ENCODE results near the gene TRMT112. TPM values are rescaled to one million over a fixed set of nuclear protein-coding genes. Genes with fewer than 3 reads are reported as not detected.

The TRMT112 gene
- total RNA-seq, 1 experiment from 2014 or later: 341 TPM

GRCh38 chr11:64349025-64349387 is 31.6 kb upstream of the TRMT112 start:
- H3K9me3 ChIP-seq (ENCODE audit: control insufficient read depth, insufficient read depth, low read depth, low read length): no peaks in the 10 kb centered on the region
- POLR2A ChIA-PET: no interaction called here
- no peaks in the 10 kb centered on the region for H3K36me3 ChIP-seq (ENCODE audit: control insufficient read depth, insufficient read depth, low read length)
- ATAC-seq (no peak), DNase-seq (ENCODE audit: low read depth, low spot score) (no peak)
- no peak overlapping the region for H3K4me3 ChIP-seq (ENCODE audit: low read depth in 2 of 2, low read length in 2 of 2)
- in situ Hi-C loops (cut with HindIII; ENCODE audit: low pct_unique_long_range_greater_than_20kb, low sequenced_read_pairs) (no loop called here), intact Hi-C loops (cut with micrococcal nuclease; ENCODE audit: unreplicated experiment) (no loop called here)
- TF ChIP-seq REST (IDR thresholded peaks at IDR 0.05; ENCODE audit: insufficient read depth in 1 of 2, low read depth in 2 of 2, low read length in 1 of 2) (no peak), SIN3A (IDR thresholded peaks at IDR 0.05; ENCODE audit: borderline replicate concordance, insufficient read depth, low read depth, low read length) (no peak), TCF7L2 (IDR thresholded peaks at IDR 0.05; ENCODE audit: low read depth, low read length) (no peak), CTCF (IDR thresholded peaks at IDR 0.05) (no peak), POLR2AphosphoS5 (IDR thresholded peaks at IDR 0.05; ENCODE audit: low read depth, low read length) (no peak)
- H3K27me3 ChIP-seq (ENCODE audit: control insufficient read depth, insufficient read depth, low read length): no peaks in the 10 kb centered on the region
- no TSS peak for BruUV-seq (replicated peaks)
- H3K27ac ChIP-seq (ENCODE audit: low read length): no peak overlapping the region
- CTCF ChIA-PET: interaction anchor here (0.5 to 1.3 kb wide), 3 partner anchors 17 to 67 kb away, joined by 3 to 6 read pairs (median 6); no protein-coding TSS in a partner anchor
- peaks cover 21% of the 10 kb centered on the region for H3K4me1 ChIP-seq (ENCODE audit: control insufficient read depth, insufficient read depth, low read length)

- TF ChIP-seq POLR2AphosphoS5 (IDR thresholded peaks at IDR 0.05; ENCODE audit: low read depth, low read length) (no peak), SIN3A (IDR thresholded peaks at IDR 0.05; ENCODE audit: borderline replicate concordance, insufficient read depth, low read depth, low read length) (no peak), REST (IDR thresholded peaks at IDR 0.05; ENCODE audit: insufficient read depth in 1 of 2, low read depth in 2 of 2, low read length in 1 of 2) (no peak), TCF7L2 (IDR thresholded peaks at IDR 0.05; ENCODE audit: low read depth, low read length) (no peak), CTCF (IDR thresholded peaks at IDR 0.05) (no peak)
- in situ Hi-C loops (cut with HindIII; ENCODE audit: low pct_unique_long_range_greater_than_20kb, low sequenced_read_pairs): no loop called here
- POLR2A ChIA-PET: no interaction called here
- Histone ChIP-seq H3K36me3 (ENCODE audit: control insufficient read depth, insufficient read depth, low read length) (no peaks in the 10 kb centered on the region), H3K9me3 (ENCODE audit: control insufficient read depth, insufficient read depth, low read depth, low read length) (no peaks in the 10 kb centered on the region), H3K4me1 (ENCODE audit: control insufficient read depth, insufficient read depth, low read length) (peaks cover 22% of the 10 kb centered on the region), H3K27ac (ENCODE audit: low read length) (no peak overlapping the region), H3K27me3 (ENCODE audit: control insufficient read depth, insufficient read depth, low read length) (no peaks in the 10 kb centered on the region), H3K4me3 (ENCODE audit: low read depth in 2 of 2, low read length in 2 of 2) (no peak overlapping the region)
- intact Hi-C loops (cut with micrococcal nuclease; ENCODE audit: unreplicated experiment): no loop called here
- DNase-seq (ENCODE audit: low read depth, low spot score): no peak
- no TSS peak for BruUV-seq (replicated peaks)
- CTCF ChIA-PET: interaction anchor here (0.5 to 1.3 kb wide), 4 partner anchors 8 to 66 kb away, joined by 6 read pairs; no protein-coding TSS in a partner anchor
- no peak for ATAC-seq
Observed at GRCh38 chr11:64348383-64349024, 31.1 kb upstream of the TRMT112 start.
